ENCODE results near the gene BLZF1.

DNA sequence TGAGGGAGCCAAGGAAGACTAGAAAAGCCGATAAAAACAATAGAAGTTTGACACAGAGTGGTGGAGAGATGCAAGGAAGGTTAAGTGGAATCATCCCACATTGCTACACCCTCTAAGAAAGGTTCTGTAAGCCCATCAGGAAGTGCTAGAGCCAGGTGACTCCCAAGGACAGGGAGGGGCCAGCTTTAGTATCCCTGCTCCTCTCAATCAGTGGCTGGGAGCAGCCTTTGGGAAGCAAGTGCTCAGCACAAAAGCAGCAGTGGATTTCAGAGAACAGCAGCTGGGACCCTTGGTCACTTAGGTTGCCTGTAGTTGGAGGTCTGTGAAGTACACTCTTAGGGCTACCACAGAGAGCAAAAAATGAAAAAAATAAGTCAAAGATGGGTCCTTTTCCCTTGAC is 42.9 kb upstream of the BLZF1 start:
- TF ChIP-seq, protein P1, sequence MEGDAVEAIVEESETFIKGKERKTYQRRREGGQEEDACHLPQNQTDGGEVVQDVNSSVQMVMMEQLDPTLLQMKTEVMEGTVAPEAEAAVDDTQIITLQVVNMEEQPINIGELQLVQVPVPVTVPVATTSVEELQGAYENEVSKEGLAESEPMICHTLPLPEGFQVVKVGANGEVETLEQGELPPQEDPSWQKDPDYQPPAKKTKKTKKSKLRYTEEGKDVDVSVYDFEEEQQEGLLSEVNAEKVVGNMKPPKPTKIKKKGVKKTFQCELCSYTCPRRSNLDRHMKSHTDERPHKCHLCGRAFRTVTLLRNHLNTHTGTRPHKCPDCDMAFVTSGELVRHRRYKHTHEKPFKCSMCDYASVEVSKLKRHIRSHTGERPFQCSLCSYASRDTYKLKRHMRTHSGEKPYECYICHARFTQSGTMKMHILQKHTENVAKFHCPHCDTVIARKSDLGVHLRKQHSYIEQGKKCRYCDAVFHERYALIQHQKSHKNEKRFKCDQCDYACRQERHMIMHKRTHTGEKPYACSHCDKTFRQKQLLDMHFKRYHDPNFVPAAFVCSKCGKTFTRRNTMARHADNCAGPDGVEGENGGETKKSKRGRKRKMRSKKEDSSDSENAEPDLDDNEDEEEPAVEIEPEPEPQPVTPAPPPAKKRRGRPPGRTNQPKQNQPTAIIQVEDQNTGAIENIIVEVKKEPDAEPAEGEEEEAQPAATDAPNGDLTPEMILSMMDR (IDR thresholded peaks at IDR 0.05), result no peak
- TF ChIP-seq POLR2A (IDR thresholded peaks at IDR 0.05) (no peak), POLR2AphosphoS5 (IDR thresholded peaks at IDR 0.05; ENCODE audit: insufficient read depth in 1 of 2, low read depth in 1 of 2) (no peak)
